DMS153 (cell line): ENCODE measurements around the gene TIMM22.
"Not testable (repeated sequence)": the region's sequence is repeated elsewhere in the genome, so short reads cannot be mapped to it uniquely, and the experiment has no call there.

Experiments
- DNase-seq: peaks from one replicate; lab custom pipeline; 2025; lab: John Stamatoyannopoulos, UW

The TIMM22 gene

GRCh38 chr17:996554-997344 is at the start of gene TIMM22:
Gene TIMM22 (plus strand): TSS chr17:997129. CDS start chr17:997143, 14 bp downstream.
- peak; percentile 83 for DNase-seq

GRCh38 chr17:948284-948852 is 48.6 kb upstream of the TIMM22 start:
- no peak for DNase-seq

- no peak for DNase-seq
Observed at GRCh38 chr17:949623-950303, 47.2 kb upstream of the TIMM22 start.

- DNase-seq, result no peak
Observed at GRCh38 chr17:951325-952132, 45.4 kb upstream of the TIMM22 start.

GRCh38 chr17:952592-952991 is 44.3 kb upstream of the TIMM22 start:
- not testable (repeated sequence) for DNase-seq

GRCh38 chr17:953767-954166 is 43.2 kb upstream of the TIMM22 start:
- no peak for DNase-seq

- DNase-seq, result no peak
Observed at GRCh38 chr17:954431-955164, 42.3 kb upstream of the TIMM22 start.

- no peak for DNase-seq
Observed at GRCh38 chr17:956905-957304, 40.0 kb upstream of the TIMM22 start.

- no peak for DNase-seq
Observed at GRCh38 chr17:957856-958421, 39.0 kb upstream of the TIMM22 start.

GRCh38 chr17:958712-959451 is 38.0 kb upstream of the TIMM22 start:
- no peak for DNase-seq

GRCh38 chr17:962166-962565 is 34.8 kb upstream of the TIMM22 start:
- no peak for DNase-seq

- DNase-seq, result no peak
Observed at GRCh38 chr17:962670-963069, 34.3 kb upstream of the TIMM22 start.

- DNase-seq, result no peak
Observed at GRCh38 chr17:964876-965275, 32.1 kb upstream of the TIMM22 start.

- no peak for DNase-seq
Observed at GRCh38 chr17:965311-965989, 31.5 kb upstream of the TIMM22 start.

- no peak for DNase-seq
Observed at GRCh38 chr17:967122-967521, 29.8 kb upstream of the TIMM22 start.

GRCh38 chr17:968812-969730 is 27.9 kb upstream of the TIMM22 start:
- DNase-seq, result peak; percentile 28

- peak; percentile 11 for DNase-seq
Observed at GRCh38 chr17:969811-970355, 27.0 kb upstream of the TIMM22 start.

- DNase-seq, result no peak
Observed at GRCh38 chr17:970364-970763, 26.6 kb upstream of the TIMM22 start.

- DNase-seq, result not testable (repeated sequence)
Observed at GRCh38 chr17:971861-972260, 25.1 kb upstream of the TIMM22 start.
